Activated T-helper 1 cell treated with anti-CD3 and anti-CD28 coated beads, Interleukin-12 subunit alpha, Interleukin-12 subunit beta, Interleukin-2, Interleukin-4 antibody, amounts not matched to agents 30 ng/mL and 10 ng/mL and 1 ng/mL, durations not matched to agents 14 hours and 24 hours and 36 hours (primary cell): ENCODE measurements around the gene SLC13A5. TPM values are rescaled to one million over a fixed set of nuclear protein-coding genes. Genes with fewer than 3 reads are reported as not detected.
"Not testable (repeated sequence)": the region's sequence is repeated elsewhere in the genome, so short reads cannot be mapped to it uniquely, and the experiment has no call there.

Source experiments
- DNase-seq: peaks from one replicate; pipeline ENCODE4 v3.0.0; 2021; ENCODE audit warnings: low spot score
- H3K27ac Mint-ChIP-seq: one replicate; pipeline ENCODE4 v1.8.0; 2021; ENCODE audit warnings: mild to moderate bottlenecking, mixed read lengths
- H3K27me3 Mint-ChIP-seq: one replicate; pipeline ENCODE4 v1.8.0; 2022; ENCODE audit warnings: mild to moderate bottlenecking, moderate library complexity, mixed read lengths; ENCODE audit not compliant: insufficient read depth
- H3K36me3 Mint-ChIP-seq: one replicate; pipeline ENCODE4 v1.8.0; 2021; ENCODE audit warnings: low read depth, mixed read lengths
- H3K4me1 Mint-ChIP-seq: one replicate; pipeline ENCODE4 v1.8.0; 2021; ENCODE audit warnings: low read depth, mixed read lengths
- H3K4me3 Mint-ChIP-seq: one replicate; pipeline ENCODE4 v1.8.0; 2021; ENCODE audit warnings: mild to moderate bottlenecking, moderate library complexity, mixed read lengths
- H3K9me3 Mint-ChIP-seq: one replicate; pipeline ENCODE4 v1.8.0; 2021; ENCODE audit warnings: mixed read lengths
- intact Hi-C: fragments of 100-400 bp; cut with micrococcal nuclease; formaldehyde crosslinking; loops from one replicate; pipeline ENCODE4 v1.15.1; 2024
- total RNA-seq: library from RNA; stranded (reverse); gene quantifications from 2 replicates; pipeline ENCODE4 v1.2.3, GENCODE V29; 2022

The SLC13A5 gene
- total RNA-seq, 1 donor from 2014 or later, result not detected

DNA sequence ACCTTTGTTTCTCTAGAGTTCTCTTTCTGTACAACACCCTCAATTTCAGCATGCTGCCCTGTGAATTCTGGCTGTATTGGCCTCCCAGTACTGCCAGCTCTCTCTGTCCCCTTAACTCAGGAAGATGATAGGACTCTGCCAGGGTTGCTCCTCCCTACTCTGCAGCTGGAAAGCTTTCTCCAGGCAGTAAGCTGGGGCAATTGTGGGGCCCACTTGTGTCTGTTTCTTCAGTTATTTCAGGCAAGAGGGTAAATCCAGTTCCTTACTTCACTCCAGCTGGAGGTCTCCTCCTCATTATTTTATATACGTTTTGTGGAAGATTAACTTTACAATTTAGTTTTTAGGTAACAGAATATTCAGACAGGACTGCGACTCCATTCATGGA lies 51.7 kb downstream of the SLC13A5 start:
- intact Hi-C loops, result loop anchor here (5.0 kb wide), 1 partner anchor 96 kb away; the partner anchor contains the start of gene XAF1

DNA sequence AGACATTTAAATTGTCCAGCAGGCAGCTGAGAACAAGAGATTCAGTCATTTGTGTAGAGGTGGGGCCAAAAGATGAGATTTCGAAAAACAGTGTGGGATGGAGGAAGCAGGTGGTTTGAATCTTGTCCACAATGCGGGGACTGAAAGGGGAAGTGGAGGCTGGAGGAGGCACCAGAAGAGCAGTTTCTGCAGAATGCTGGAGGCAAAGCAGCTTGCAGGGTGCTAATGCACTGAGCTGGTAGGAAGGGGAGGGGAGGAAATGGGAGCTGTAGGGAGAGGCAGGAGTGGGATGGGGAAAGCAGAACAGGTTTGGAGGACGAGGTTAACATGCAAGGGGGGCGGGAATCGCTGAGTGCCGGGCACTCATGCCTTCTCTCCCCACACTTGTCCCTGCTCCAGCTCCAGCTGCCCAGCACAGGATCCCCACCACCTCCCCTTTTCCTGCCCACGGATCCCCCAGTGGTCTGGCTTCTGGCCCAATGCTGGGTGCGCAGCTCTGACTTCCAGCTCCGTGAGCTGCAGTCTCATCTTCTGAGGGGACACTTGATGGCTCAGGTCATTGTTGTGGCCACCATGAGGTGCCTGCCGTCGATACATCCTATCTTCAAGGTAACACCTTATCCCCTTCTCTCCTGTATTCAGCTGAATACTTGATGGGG lies 52.2 kb downstream of the SLC13A5 start:
- peak overlapping the region; percentile 28 for H3K4me3 Mint-ChIP-seq
- peaks cover 8% of the 10 kb centered on the region for H3K36me3 Mint-ChIP-seq
- no peaks in the 10 kb centered on the region for H3K9me3 Mint-ChIP-seq
- H3K27ac Mint-ChIP-seq, result peak overlapping the region; percentile 37
- H3K4me1 Mint-ChIP-seq, result peaks cover 41% of the 10 kb centered on the region
- DNase-seq, result no peak
- H3K27me3 Mint-ChIP-seq, result peaks cover 13% of the 10 kb centered on the region
- intact Hi-C loops, result loop anchor here (5.0 kb wide), 1 partner anchor 96 kb away; the partner anchor contains the start of gene XAF1

More for the DNA sequence above, 51.7 kb downstream of the SLC13A5 start:
- Mint-ChIP-seq H3K27me3 (peaks cover 13% of the 10 kb centered on the region), H3K4me3 (no peak overlapping the region), H3K4me1 (peaks cover 37% of the 10 kb centered on the region), H3K36me3 (peaks cover 8% of the 10 kb centered on the region), H3K27ac (no peak overlapping the region), H3K9me3 (no peaks in the 10 kb centered on the region)
- no peak for DNase-seq

DNA sequence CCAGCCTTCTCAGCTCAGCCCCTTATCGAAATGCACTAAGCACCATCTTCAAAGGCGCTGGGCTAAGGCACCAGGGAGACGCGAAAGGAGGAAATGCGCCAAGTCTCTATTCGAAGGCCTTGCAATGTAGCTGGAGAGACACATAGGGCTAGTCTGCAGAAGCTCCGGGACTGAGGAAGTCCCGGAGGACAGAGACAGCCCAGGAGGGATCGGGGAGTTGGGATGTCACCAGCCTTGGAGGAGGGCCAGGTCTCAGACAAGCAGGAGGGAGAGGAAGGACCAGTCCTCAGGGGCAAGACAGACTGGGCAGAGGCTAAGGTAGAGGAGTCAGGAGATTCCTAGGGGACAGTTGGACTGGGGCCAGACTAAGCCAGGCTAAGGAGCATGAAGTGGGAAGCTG lies 53.1 kb downstream of the SLC13A5 start:
- Mint-ChIP-seq H3K9me3 (no peaks in the 10 kb centered on the region), H3K27ac (no peak overlapping the region), H3K36me3 (peaks cover 8% of the 10 kb centered on the region), H3K4me1 (peaks cover 49% of the 10 kb centered on the region), H3K27me3 (peaks cover 19% of the 10 kb centered on the region), H3K4me3 (peak overlapping the region; percentile 28)
- DNase-seq, result no peak
- intact Hi-C loops, result loop anchor here (5.0 kb wide), 1 partner anchor 97 kb away; the partner anchor contains the start of gene XAF1

DNA sequence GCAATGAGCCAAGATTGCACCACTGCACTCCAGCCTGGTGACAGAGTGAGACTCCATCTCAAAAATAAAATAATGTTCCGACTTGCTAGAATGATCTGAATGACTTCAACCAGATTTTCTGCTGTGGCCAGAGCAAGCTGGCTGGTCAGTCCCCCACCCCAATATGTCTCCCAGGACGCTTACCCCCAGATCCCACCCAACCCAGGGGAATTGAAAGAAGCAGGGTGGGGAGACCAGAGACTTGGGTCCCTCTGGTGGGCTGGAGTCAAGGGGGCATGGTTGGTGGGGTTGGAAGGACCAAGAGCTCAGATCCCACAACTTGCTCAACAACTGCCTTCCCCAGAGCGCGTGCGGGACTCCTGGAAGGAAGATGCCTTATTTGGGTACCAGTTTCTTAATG lies 54.8 kb downstream of the SLC13A5 start:
- H3K9me3 Mint-ChIP-seq, intact Hi-C loops, DNase-seq, H3K36me3 Mint-ChIP-seq: not testable (repeated sequence)
- peak overlapping the region; percentile 25 for H3K27ac Mint-ChIP-seq
- peaks cover 62% of the 10 kb centered on the region for H3K4me1 Mint-ChIP-seq
- H3K27me3 Mint-ChIP-seq, result peaks cover 28% of the 10 kb centered on the region
- peak overlapping the region; percentile 87 for H3K4me3 Mint-ChIP-seq

DNA sequence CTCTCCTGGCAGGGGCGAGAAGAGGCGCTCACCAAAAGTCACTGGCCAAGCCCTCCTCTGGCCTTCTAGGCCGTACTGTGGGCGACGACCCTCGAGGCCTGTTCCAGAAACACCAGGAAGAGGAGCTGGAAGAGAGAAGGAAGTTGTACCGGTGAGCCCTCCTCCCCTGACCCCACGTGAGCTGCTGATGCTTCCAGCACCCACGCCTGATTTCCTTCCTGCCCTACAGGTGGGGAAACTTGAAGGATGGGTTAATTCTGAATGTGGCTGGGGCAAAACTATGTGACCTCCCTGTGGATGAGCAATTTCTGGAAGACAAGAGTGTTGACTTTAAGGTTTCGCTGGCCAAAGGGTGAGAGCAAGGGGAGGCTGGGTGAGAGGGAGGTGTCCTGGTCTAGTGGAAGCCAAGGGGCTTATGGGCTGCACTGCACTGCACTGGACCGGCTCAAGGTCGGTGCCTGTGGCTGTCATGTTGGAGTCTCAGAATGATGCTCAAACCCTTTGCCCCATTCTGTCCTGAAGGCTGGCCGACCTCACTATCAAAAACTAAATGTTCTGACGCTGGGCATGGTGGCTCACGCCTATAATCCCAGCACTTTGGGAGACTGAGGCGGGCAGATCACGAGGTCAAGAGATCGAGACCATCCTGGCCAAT lies 55.4 kb downstream of the SLC13A5 start:
- intact Hi-C loops, result no loop called here
- Mint-ChIP-seq H3K27ac (no peak overlapping the region), H3K27me3 (peaks cover 30% of the 10 kb centered on the region), H3K36me3 (peaks cover 10% of the 10 kb centered on the region), H3K9me3 (no peaks in the 10 kb centered on the region), H3K4me1 (peaks cover 68% of the 10 kb centered on the region), H3K4me3 (peak overlapping the region; percentile 87)
- no peak for DNase-seq

DNA sequence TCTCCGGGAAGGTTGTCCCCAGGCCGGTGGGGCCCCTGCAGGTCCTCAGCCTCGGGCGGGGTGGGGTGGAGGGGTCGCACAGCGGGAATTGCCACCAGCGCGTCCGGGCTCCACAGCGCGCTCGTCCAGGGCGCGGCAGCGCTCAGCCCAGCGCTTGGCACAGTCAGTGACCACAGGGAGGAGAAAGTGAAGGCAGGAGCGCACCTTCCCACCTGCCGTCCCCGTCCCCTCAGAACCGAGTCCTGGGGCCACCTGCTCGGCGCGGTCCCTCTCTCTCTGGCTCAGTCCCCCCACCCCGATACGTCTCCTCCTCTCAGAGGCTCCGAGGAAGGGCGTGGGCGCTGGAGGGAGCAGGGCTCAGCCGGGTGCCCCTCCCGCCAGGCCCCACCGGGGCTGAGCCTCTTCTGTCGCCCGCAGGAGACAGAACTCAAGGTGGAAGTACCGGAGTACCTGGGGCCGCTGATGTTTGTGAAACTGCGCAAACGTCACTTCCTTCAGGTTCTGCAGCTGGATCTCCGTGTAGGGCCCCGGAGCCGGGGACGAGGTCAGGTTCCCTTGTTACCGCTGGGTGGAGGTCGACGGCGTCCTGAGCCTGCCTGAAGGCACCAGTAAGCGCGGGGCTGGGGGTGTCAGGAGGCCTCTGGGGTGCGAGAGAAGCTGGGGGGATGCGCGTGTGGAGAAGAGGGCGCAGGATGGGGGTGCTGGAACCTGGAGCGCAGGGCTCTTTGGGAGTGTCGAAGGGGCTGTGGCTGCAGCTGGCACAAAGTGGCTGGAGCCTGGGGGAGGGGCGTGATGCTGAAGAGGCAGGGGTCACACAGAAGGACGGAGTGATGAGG lies 56.2 kb downstream of the SLC13A5 start:
- H3K9me3 Mint-ChIP-seq, intact Hi-C loops, H3K36me3 Mint-ChIP-seq: not testable (repeated sequence)
- H3K27ac Mint-ChIP-seq, result peak overlapping the region; percentile 38
- peak overlapping the region; percentile 87 for H3K4me3 Mint-ChIP-seq
- peaks cover 75% of the 10 kb centered on the region for H3K4me1 Mint-ChIP-seq
- DNase-seq, result peak; percentile 61
- H3K27me3 Mint-ChIP-seq, result peaks cover 24% of the 10 kb centered on the region

DNA sequence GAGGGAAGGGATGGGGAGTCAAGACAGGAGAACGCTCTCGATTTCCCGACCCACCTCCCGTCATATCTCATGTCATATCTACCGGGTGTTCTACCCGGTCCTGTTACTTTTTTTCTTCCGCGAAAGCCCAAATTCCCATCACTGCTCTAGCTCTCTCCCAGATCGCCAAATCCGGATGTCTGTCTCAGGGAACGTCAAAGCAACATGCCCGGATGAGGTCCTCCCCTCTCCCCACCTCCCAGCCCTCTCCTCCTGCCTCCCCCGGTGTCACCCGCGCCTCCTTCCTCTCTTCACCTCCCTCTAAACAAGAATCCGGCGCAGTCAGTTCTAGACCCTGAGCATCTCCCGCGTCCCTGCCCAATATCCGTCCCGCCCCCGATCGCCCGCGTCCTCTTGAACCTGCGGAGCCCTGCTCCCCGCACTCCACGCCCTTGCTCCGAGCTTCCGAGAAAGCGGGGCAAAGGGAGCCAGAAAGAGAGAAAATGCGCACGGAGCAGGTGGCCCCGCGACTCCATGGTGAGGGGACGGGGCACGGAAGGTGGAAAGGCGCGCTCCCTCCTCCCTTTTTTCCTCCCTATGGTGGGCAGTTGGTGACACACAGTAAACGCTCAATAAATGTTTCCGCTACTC lies 57.3 kb downstream of the SLC13A5 start:
- intact Hi-C loops, H3K27ac Mint-ChIP-seq: not testable (repeated sequence)
- H3K4me1 Mint-ChIP-seq, result peaks cover 67% of the 10 kb centered on the region

DNA sequence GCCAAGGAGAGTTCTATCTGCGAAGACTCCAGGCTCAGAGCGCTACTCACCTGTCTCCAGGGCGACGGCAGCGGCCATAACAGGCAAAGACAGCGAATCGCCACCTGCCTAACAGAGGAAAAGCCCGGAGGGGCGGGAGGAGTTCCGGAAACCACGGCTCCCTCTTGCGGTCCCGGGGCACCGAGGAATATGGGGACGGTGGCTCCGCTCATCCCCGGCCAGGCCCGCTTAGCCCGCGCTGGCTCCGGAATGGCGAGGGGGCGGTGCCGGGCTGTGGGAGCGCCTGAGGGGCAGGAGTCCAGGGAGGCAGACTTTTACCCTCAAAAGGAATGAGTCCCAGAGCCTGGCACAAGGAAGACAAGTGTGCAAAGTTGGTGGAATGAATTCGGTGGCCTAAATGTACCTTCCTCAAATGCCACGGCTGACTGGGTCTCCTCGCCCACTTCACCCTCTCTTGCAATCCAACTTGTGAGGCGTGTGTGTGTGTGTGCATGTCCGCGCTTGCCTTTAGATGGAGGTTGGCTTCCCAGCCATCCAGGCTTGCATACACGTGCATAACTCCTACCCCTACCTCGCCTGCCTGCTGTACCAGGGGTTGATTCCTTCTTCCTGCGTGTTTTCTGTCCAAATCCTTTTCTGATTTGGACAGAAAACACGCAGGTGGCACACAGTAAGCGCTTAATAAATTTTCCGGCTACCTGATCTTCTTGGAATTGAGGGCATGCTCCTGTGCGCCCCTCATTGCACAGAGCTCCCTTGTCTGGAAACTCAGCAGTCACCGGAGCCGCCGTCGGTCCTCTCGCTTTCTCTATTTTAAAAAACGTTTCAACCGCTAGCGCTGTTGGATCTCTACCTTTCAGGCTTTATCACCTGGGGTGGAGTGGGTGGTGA lies 58.1 kb downstream of the SLC13A5 start:
- H3K4me1 Mint-ChIP-seq, result peaks cover 64% of the 10 kb centered on the region
- H3K9me3 Mint-ChIP-seq, result no peaks in the 10 kb centered on the region
- no peak overlapping the region for H3K27ac Mint-ChIP-seq
- intact Hi-C loops, result loop anchor here (5.0 kb wide), 2 partner anchors 177 to 1727 kb away; partner anchors contain the start of genes RPL26 and TEKT1
- no peak for DNase-seq
- H3K4me3 Mint-ChIP-seq, result peak overlapping the region; percentile 86
- H3K27me3 Mint-ChIP-seq, result peaks cover 21% of the 10 kb centered on the region
- peaks cover 10% of the 10 kb centered on the region for H3K36me3 Mint-ChIP-seq

More for the DNA sequence above, 57.3 kb downstream of the SLC13A5 start:
- not testable (repeated sequence) for H3K9me3 Mint-ChIP-seq, H3K36me3 Mint-ChIP-seq, DNase-seq
- Mint-ChIP-seq H3K4me3 (peak overlapping the region; percentile 86), H3K27me3 (peaks cover 24% of the 10 kb centered on the region)

DNA sequence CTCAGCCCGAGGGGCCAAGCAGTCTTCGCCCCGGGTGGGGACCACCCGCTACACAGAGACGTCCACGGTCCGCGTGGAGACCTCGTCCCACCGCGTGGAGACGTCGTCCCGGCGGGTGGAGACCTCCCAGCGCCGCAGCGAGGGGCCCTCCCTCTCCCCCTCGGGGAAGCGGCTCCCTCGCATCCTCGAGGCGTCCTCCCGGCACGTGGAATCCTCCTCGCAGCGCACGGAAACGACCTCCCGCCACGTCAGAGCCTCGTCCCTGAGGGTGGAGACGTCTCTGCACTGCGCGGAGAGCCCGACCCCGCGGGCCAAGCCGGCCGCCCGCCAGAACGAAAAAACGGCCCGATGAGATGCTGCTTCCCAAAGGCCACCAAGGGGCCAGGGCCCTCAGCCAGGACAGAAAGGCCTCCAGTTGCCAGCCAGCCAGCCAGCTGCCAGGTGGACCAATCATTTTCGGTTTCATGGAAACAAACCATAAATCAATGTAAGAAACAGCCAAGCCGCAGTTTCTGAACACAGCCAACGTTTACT lies 61.2 kb downstream of the SLC13A5 start:
- H3K27me3 Mint-ChIP-seq, result peaks cover 17% of the 10 kb centered on the region
- intact Hi-C loops, result loop anchor here (1.0 to 5.0 kb wide), 5 partner anchors 12 to 1730 kb away; partner anchors contain the start of genes KIAA0753, RPL26 and TEKT1
- H3K36me3 Mint-ChIP-seq, result peaks cover 24% of the 10 kb centered on the region
- H3K4me1 Mint-ChIP-seq, result peaks cover 69% of the 10 kb centered on the region
- H3K4me3 Mint-ChIP-seq, result peak overlapping the region; percentile 100
- no peak for DNase-seq
- peak overlapping the region; percentile 36 for H3K27ac Mint-ChIP-seq
- no peaks in the 10 kb centered on the region for H3K9me3 Mint-ChIP-seq

DNA sequence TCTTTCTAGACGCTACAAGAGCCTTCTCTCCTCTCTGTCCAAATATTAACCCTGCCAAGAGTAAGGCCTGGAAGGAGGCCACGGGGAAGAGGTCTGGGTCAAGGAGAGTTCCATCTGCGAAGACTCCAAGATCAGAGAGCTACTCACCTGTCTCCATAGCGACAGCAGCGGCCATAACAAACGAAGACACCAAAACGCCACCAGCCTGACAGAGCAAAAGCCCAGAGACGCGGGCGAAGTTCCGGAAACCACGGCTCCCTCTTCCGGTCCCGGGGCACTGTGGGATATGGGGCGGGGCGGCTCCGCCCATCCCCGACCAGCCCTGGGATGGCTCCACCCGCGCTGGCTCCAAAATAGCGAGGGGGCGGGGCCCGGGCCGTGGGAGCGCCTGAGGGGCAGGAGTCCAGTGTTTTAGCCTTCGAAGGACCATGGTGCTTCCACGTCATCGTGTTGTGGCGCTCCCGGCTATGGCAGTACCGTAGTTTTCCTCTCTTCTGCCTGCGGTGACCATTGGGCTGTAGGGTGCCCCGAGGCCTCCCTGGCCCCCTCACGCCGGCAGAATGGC lies 61.7 kb downstream of the SLC13A5 start, which contains the start of the genes C17orf100 and MED31:
Gene C17orf100 (plus strand): TSS at position 409 of the 565 bp plus-strand sequence. CDS start 152 bp downstream, at position 561.
Gene MED31 (minus strand): TSS at position 252 of the 565 bp plus-strand sequence. CDS start 77 bp downstream, at position 175.
- intact Hi-C loops, result loop anchor here (1.0 to 5.0 kb wide), 5 partner anchors 11 to 1731 kb away; partner anchors contain the start of genes KIAA0753, RPL26 and TEKT1
- Mint-ChIP-seq H3K4me3 (peak within 1 kb of the TSS; percentile 100), H3K9me3 (no peaks in the 10 kb centered on the region), H3K27ac (peak within 1 kb of the TSS; percentile 100), H3K4me1 (peaks cover 69% of the 10 kb centered on the region), H3K36me3 (peaks cover 26% of the 10 kb centered on the region), H3K27me3 (peaks cover 17% of the 10 kb centered on the region)
- peak; percentile 95 for DNase-seq

DNA sequence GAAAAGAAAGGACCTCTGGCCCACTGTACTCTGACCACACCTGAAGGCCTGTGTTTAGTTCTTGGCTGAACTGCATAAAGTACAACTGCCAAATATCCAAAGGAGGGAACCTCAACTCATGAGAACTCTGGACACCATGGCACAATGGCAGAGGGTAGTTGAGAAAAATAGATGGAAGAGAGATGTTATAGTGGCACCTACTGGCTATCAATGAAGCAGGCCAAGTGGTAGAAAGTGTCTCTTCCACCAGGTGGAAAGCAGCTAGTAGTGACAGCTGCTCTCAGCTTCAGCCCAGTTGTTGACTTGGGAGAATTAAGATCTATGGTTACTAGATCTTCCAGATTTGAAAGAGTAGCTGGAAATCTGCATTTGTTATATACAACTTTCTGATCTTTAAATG lies 65.0 kb downstream of the SLC13A5 start:
- Mint-ChIP-seq H3K36me3 (peaks cover 41% of the 10 kb centered on the region), H3K9me3 (no peaks in the 10 kb centered on the region), H3K27me3 (peaks cover under 1% of the 10 kb centered on the region), H3K27ac (no peak overlapping the region), H3K4me3 (no peak overlapping the region), H3K4me1 (peaks cover 64% of the 10 kb centered on the region)
- intact Hi-C loops, result loop anchor here (10.0 kb wide), 2 partner anchors 203 to 1163 kb away; partner anchors contain the start of genes DERL2, MIS12 and PIMREG
- no peak for DNase-seq
